GM21786 (cell line): ENCODE data around the gene HIVEP3.

Experiments used
- ATAC-seq: cut with Tn5 transposase; IDR thresholded peaks from one replicate; pipeline ENCODE4 v1.9.1; 2021; ENCODE audit not compliant: unreplicated experiment

The HIVEP3 gene

DNA sequence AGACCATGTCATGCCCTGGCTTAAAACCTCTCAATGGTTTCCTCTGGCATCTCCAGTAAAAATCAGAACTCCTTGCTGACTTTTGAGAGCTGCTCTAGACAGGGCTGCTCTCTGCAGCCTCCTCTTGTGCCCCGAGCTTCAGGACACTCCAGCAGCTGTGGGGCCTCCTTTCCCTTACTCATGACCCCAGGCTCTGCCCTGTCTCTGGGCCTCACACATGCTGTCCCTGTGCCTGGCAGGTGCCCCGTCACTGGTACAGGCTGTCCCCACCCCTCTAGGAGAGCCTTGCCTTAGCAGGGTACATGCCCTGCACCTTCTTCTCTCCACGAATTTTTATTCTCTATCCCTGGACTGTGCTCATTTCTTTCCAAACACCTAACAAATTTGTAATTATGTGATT lies 43.2 kb downstream of the HIVEP3 start:
- ATAC-seq: no peak

GRCh38 chr1:41874903-41875411 lies 43.8 kb downstream of the HIVEP3 start:
- no peak for ATAC-seq

DNA sequence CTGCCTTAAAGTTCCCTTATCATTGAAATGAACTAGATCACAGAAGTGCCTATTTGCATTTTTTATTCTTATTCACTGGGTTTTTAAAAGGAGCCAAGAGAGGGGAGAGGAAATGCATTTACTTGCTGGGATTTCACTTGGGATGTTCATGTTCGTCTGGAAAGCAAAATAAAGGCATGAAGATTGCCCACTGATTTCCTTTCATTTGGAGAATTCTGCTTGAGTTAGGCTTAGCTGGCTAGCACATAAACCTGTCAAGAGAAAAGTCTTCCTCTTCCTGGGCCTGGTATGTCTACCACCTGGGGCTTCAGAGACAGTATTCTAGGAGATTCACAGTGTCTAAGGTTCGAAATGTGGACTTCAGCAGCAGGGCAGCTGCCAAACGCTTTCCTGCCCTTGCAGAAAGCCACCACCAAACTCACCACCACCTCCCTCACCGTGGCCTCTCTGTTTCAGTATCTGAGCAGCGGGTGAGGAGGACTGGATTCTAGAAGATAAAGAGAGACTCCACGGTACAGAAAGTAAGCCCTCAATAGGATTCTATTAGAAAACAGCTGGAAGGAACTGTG lies 44.5 kb downstream of the HIVEP3 start:
- ATAC-seq: no peak

GRCh38 chr1:41872074-41872473 lies 46.6 kb downstream of the HIVEP3 start:
- no peak for ATAC-seq

GRCh38 chr1:41870076-41870562 lies 48.6 kb downstream of the HIVEP3 start:
- no peak for ATAC-seq

DNA sequence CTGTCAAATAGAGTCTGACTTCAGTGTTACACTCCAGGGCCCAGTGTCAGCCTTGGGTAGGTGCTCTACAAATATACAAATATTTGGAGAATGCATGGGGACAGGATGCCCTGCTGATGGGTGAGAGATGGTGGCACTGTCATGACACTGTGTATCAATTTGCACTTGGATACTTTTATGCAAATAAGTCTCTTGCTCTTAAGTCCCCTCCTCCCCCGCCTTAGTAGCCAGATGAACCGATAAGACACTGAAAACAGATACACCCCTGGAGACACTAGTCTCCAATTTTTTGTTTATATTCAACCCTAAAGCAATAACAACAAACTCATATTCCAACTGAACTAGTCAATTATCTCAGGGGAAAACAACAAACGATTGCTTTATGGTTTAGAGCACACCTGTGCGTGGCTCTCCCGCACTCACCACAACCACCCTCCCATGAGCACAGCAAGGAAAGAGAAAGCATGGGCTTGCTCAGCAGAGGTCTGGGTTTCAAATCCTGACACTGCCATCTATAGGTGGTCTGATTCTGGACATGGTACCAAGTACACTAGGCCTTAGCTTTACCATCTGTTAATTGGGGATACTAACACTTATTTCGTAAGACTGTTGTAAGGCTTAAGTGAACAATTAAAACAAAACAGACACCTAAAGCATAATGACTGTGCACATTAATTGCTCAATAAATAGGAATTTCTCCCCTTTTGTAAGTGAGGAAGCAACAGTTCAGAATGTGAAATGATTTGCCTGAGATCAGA lies 50.3 kb downstream of the HIVEP3 start:
- ATAC-seq: no peak

DNA sequence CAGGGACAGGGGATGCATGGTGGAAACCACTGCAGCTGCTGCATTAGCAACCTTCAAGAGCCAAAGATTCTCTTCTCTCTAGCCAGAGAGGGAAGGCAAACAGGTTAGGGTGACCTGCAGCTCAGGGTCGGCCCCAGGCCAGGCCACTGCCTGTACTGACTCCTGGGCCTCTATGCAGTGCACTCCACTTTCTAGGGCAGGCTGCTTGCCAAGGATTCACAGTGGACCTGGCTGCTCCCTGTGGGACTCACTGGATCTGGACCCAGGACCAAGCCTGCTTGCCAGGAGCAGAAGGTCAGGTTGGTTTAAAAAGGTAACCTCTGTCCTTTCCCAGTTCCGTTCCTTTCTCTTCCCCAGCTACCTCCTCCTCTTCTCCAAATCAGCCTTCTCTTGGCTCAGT lies 52.4 kb downstream of the HIVEP3 start:
- ATAC-seq: no peak

DNA sequence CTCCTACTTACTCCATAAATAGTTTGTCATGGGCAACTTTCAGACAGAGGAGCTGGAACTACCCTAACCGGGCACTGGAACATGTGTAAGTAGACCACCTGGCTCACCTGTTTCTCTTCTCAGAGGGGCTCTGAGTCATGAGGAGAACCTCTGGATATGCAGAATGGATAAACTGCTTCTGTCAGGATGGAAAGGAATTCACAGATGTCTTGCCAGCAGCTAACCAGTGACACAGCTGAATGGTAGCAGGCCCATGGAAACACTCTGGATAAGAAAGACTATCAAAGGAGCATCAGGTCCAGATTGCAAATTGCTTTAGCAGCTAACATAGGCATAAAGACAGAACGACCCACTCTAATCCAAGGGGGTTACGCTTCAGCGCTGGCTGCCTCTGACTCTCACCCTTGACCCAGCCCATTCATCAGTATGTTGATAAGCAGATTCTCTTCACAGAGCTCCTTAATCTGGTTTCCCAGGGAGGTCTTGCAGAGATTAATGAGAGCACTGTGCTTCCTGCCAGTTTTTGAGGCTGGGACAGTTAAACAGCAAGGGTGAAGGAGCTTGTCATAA lies 54.2 kb downstream of the HIVEP3 start:
- no peak for ATAC-seq

- no peak for ATAC-seq
Observed at GRCh38 chr1:41863718-41864117, 55.0 kb downstream of the HIVEP3 start.

DNA sequence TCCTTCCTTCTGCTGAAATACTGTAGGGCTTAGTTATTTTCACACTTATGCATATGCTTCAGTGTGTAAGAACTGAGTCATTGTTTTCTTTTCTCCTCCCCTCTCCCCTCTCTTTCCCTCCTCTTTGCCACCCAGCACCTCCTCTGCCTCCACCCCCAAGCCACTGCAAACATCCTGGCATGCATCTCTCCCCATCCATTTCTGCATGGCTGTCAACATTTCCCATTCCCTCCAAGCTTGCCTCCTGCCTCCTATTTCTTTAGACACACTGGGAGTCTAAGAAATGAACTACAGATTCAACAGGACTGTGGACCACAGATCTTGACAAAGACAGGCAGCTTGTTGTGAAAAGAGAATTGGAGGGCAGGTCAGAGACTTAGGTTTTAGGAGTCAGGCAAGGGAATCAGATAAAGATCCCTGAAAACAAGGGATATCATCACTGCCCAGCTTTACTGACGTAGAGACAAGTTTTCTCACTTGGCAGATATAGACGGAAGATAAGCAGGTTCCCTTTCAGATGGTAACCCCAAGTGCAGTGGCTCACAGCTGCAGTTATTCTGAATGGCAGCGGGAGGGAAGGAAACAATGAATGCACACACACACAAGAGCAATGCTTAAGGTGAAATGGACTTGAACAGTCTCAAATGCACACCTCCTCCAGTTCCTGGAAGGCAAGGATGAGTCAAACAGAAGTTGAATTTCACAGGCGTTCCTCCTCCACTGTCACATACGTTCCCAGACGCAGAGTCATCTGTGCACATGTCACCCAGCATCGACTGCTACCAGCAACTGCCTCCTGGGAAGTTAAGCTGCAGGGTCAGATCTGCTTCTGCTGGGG lies 56.1 kb downstream of the HIVEP3 start:
- no peak for ATAC-seq

GRCh38 chr1:41861535-41862383 lies 57.0 kb downstream of the HIVEP3 start:
- ATAC-seq: no peak

- no peak for ATAC-seq
Observed at GRCh38 chr1:41860771-41861170, 58.0 kb downstream of the HIVEP3 start.

DNA sequence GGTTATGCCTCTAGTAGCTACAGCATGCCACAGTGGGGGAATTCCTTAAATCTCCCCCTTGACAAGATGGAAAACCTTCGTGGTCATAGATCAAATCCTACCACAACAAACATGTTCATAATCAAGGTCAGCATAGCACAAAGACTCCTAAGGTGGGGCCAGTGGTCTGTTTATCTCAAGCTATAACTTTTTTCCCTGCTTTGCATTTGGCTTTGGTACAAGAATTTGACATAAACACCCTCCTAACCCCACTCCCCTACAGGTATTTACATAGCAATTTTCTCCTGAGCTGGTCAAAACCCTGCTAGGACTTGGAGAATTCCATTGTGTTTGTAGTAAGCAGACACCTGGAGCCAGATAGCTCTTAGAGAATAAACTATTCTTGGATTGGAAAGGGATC lies 58.5 kb downstream of the HIVEP3 start:
- no peak for ATAC-seq

DNA sequence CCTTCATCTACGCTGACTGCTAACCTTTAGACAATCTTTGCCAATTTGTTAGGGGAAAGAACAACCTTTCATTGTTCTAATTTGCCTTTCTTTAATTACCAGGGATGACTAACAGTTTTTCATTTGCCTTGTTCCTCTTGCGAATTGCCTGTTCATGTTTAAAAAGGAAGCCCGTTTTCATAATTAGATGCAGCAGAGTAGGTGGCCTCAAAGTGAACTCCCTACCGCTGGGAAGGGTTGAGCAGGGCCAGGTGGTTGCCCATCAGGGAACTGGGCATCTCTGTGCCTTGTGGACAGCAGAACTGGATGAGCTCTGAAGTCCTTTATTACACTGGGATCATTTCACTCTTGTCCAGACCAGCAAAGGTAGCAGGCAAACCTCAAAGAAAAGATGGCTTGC lies 59.0 kb downstream of the HIVEP3 start:
- no peak for ATAC-seq

DNA sequence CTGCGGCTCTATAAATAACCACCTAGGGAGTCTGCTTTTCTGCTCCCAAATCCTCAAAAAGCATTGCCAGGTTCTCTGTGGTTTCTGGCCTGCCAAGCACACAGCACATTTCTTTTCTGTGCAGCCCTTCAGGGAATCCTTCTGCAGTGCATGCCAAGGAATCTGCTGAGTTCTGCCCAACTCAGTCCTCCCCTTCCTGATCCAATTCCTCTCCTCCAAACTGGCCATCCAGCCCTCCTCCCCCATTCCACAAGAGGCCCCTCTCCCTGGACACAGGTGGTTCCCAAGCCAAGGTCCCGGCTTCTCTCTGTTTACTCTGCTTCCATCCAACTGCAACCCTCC lies 61.8 kb downstream of the HIVEP3 start:
- no peak for ATAC-seq

- no peak for ATAC-seq
Observed at GRCh38 chr1:41856151-41856943, 62.4 kb downstream of the HIVEP3 start.

DNA sequence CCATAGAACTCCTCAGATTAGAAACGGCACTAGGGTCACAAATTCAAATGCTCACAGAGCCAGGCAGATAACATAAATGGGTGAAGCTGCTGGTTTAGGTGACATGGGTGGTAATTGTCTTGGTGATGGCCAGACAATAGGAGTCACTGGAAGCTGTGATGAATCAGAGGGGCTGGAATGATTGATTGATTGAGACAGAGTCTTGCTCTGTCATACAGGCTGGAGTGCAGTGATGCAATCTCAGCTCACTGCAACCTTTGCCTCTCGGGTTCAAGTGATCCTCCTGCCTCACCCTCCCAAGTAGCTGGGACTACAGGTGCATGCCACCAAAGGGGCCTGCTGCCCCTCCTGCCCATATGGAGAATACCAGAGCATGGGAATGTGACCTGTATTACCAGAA lies 63.0 kb downstream of the HIVEP3 start:
- ATAC-seq: no peak

- ATAC-seq: no peak
Observed at GRCh38 chr1:41853907-41854306, 64.8 kb downstream of the HIVEP3 start.

GRCh38 chr1:41852091-41852490 lies 66.6 kb downstream of the HIVEP3 start:
- no peak for ATAC-seq

- no peak for ATAC-seq
Observed at GRCh38 chr1:41851589-41851988, 67.1 kb downstream of the HIVEP3 start.
